GM21786 (cell line): ENCODE data around the gene CBX3.
A peak's percentile ranks its signal among the peaks of the same experiment; 100 is the strongest.
"Not testable (repeated sequence)": the region's sequence is repeated elsewhere in the genome, so short reads cannot be mapped to it uniquely, and the experiment has no call there.

Experiments used
- ATAC-seq: cut with Tn5 transposase; IDR thresholded peaks from one replicate; pipeline ENCODE4 v1.9.1; 2021; ENCODE audit not compliant: unreplicated experiment

CBX3 gene

DNA sequence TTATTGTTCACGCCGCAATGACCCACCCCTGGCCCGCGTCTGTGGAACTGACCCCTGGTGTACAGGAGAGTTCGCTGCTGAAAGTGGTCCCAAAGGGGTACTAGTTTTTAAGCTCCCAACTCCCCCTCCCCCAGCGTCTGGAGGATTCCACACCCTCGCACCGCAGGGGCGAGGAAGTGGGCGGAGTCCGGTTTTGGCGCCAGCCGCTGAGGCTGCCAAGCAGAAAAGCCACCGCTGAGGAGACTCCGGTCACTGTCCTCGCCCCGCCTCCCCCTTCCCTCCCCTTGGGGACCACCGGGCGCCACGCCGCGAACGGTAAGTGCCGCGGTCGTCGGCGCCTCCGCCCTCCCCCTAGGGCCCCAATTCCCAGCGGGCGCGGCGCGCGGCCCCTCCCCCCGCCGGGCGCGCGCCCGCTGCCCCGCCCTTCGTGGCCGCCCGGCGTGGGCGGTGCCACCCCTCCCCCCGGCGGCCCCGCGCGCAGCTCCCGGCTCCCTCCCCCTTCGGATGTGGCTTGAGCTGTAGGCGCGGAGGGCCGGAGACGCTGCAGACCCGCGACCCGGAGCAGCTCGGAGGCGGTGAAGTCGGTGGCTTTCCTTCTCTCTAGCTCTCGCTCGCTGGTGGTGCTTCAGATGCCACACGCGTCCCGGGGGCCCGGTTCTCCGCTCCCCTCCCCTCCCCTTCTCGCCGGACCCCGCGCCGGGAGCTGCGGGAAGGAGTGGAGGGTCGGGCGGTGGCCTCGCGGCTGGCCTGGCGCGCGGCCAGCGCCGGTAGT, at the start of gene CBX3:
TSS of gene CBX3 (plus strand) at position 499 of the 772 bp plus-strand sequence. CDS start 1,254 bp downstream, outside the sequence.
- peak; percentile 44 for ATAC-seq

GRCh38 chr7:26151953-26152781, 49.4 kb upstream of the CBX3 start, which contains the start of gene NFE2L3:
TSS of gene NFE2L3 (plus strand) at chr7:26152198. CDS start at chr7:26152499, 301 bp downstream.
- ATAC-seq = peak; percentile 61

DNA sequence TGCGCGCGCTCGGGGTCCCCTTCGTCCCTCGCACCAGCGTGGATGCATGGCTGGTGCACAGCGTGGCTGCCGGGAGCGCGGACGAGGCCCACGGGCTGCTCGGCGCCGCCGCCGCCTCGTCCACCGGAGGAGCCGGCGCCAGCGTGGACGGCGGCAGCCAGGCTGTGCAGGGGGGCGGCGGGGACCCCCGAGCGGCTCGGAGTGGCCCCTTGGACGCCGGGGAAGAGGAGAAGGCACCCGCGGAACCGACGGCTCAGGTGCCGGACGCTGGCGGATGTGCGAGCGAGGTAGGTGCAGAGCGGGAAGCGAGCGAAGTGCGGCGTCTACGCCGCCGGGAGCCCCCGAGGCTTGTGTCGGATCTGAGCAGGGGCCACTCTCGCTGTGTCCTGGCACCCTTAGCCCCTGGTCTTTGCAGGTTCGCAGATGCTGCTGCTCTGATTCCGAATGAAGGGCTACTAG, 48.7 kb upstream of the CBX3 start:
- peak; percentile 14 for ATAC-seq

GRCh38 chr7:26153241-26153822, 48.2 kb upstream of the CBX3 start:
- no peak for ATAC-seq

GRCh38 chr7:26153823-26154783, 47.4 kb upstream of the CBX3 start:
- ATAC-seq = no peak

DNA sequence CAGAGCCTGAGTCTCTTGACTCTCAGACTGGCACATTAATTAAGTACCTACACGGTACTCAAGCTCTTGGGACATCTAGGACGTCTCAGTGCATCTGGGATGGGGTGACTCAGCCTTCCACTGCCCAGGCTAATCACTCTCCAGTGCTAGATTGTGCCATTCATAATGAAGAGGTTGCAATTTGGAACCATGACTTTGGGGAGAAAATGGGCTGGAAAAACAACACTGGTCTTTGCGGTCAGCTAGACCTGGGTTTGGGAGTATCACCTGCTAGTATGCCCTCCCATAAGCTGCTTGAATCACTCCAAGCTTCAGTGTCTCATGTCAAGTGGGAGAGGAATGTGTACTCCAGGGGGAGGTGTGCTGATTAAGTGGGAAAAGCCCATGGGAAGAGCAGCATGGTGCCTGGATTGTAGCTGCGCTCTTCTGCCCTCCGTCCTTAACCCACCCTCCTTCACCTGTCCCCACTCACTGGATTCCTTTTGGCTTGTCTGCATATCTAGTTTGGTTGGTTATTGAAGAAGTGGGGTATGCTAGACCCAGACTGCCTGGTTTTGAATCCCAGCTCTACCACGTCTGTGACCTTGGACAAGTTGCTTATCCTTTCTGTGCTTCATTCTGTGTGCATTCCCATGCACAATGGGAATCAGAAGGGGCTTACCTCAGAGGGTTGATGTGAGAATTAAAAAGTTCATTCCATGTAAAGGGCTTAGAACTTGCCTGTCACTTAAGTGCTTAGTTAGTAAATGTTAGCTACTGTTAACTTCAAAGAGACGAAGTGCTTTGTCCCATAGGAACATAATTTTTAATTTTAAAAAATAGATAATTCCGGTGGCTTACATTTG, 45.8 kb upstream of the CBX3 start:
- no peak for ATAC-seq

GRCh38 chr7:26156451-26157420, 44.8 kb upstream of the CBX3 start:
- ATAC-seq = peak; percentile 25

- no peak for ATAC-seq
These were observed 43.9 kb upstream of the CBX3 start for GRCh38 chr7:26157520-26158105.

DNA sequence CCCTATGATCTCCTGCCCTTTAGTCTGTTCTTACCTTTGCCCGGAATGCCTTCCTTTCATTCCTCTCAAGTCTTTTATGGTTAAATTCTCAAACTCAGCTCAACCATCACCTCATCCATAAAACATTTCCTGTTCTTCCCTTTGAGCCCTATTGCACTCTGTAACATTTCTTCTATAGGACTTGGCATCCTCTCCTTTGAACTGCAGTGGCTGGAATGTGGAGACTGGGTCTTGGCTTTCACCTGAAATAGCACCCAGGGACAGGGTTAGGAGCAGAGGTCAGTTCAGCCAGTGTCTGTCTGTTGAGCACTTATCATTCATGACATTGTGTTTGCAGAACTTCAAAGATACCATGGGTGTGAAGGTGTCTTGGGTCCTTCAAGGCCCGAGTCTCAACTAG, 42.3 kb upstream of the CBX3 start:
- no peak for ATAC-seq

- no peak for ATAC-seq
These were observed 40.6 kb upstream of the CBX3 start for GRCh38 chr7:26160896-26161295.

- ATAC-seq = no peak
These were observed 39.1 kb upstream of the CBX3 start for GRCh38 chr7:26162431-26162830.

DNA sequence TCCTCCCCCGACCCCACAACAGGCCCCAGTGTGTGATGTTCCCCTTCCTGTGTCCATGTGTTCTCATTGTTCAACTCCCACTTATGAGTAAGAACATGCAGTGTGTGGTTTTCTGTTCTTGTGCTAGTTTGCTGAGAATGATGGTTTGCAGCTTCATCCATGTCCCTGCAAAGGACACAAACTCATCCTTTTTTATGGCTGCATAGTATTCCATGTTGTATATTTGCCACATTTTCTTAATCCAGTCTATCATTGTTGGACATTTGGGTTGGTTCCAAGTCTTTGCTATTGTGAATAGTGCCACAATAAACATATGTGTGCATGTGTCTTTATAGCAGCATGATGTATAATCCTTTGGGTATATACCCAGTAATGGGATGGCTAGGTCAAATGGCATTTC, 37.7 kb upstream of the CBX3 start:
- ATAC-seq = not testable (repeated sequence)

GRCh38 chr7:26165950-26166683, 35.4 kb upstream of the CBX3 start:
- ATAC-seq = no peak

DNA sequence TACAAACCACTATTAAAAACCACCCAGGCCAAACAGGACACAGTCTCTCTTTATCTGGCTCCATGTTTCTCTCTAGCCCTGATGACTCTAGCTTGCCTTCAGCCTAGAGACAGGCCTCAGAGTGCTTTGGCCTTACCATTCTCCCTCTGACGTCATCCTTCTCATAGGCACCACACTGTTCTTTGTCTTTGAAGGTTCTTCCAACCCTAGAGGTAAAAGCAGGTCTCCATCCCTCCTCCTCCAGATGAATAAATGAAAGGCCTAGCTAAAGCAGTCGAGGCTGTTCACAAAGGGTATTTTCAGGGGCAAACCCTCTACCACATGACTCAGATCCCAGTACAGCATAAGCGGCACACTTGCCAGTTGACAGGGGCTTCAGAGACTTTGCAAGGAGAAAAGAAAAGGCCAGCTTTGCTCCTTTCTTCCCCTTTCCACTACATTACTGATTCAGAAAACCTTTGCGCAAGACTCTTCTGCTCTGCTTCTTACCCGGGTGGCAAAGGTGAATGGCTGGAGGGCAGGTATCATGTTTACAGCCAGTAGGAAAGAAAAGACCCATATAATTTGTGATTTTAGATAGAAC, 34.8 kb upstream of the CBX3 start:
- ATAC-seq = peak; percentile 37

GRCh38 chr7:26167303-26167934, 34.1 kb upstream of the CBX3 start:
- peak; percentile 91 for ATAC-seq

- no peak for ATAC-seq
These were observed 33.0 kb upstream of the CBX3 start for GRCh38 chr7:26168458-26169023.
